Measurements from ENCODE around the gene KIAA1586. TPM values are rescaled to one million over a fixed set of nuclear protein-coding genes. Genes with fewer than 3 reads are reported as not detected.
"Not testable (repeated sequence)": the region's sequence is repeated elsewhere in the genome, so short reads cannot be mapped to it uniquely, and the experiment has no call there.

KIAA1586 gene
- total RNA-seq = 10 to 100 TPM in 1 of 4 donors, 1 to 10 TPM in 3; 2.7 to 13.2 (median 4.9) TPM

GRCh38 chr6:57046332-57047256, at the start of gene KIAA1586:
TSS of gene KIAA1586 (plus strand) at chr6:57046693. CDS start at chr6:57046756, 63 bp downstream.
- TF ChIP-seq CTCF (IDR thresholded peaks at IDR 0.05) = peak in 1 of 6 experiments; percentile 5
- peak in 1 of 2 donors; percentile 54 for TF ChIP-seq POLR2A (IDR thresholded peaks at IDR 0.05)
- not testable (repeated sequence) for H3K27me3 ChIP-seq

GRCh38 chr6:56999049-56999448, 47.4 kb upstream of the KIAA1586 start:
- TF ChIP-seq POLR2A (IDR thresholded peaks at IDR 0.05) = no peak
- TF ChIP-seq CTCF (IDR thresholded peaks at IDR 0.05) = no peak
- Histone ChIP-seq H3K4me3 (no peak overlapping the region), H3K27ac (no peak overlapping the region), H3K36me3 (no peaks in the 10 kb centered on the region), H3K27me3 (no peaks in the 10 kb centered on the region), H3K4me1 (no peaks in the 10 kb centered on the region), H3K9me3 (no peaks in the 10 kb centered on the region)
- DNase-seq = no peak

More at GRCh38 chr6:57046332-57047256, at the start of gene KIAA1586:
- H3K4me3 ChIP-seq = peak within 1 kb of the TSS; percentile 29 to 64 (median 50)
- DNase-seq = peak; percentile 83 to 94 (median 87)
- not testable (repeated sequence) for H3K4me1 ChIP-seq, H3K9me3 ChIP-seq
- peaks cover 0 to 10% (median 0%) of the 10 kb centered on the region in 3 donors for H3K36me3 ChIP-seq
- H3K27ac ChIP-seq = peak within 1 kb of the TSS in 3 of 4 donors; percentile 40 to 75 (median 62)

- H3K4me3 ChIP-seq, DNase-seq, H3K27ac ChIP-seq, H3K27me3 ChIP-seq, H3K36me3 ChIP-seq, H3K4me1 ChIP-seq, H3K9me3 ChIP-seq: not testable (repeated sequence)
Observed at GRCh38 chr6:56999748-57000147, 46.7 kb upstream of the KIAA1586 start.

GRCh38 chr6:57002197-57002596, 44.3 kb upstream of the KIAA1586 start:
- Histone ChIP-seq H3K27ac (no peak overlapping the region), H3K4me1 (no peaks in the 10 kb centered on the region), H3K36me3 (no peaks in the 10 kb centered on the region), H3K9me3 (no peaks in the 10 kb centered on the region), H3K27me3 (no peaks in the 10 kb centered on the region), H3K4me3 (no peak overlapping the region)
- no peak for TF ChIP-seq POLR2A (IDR thresholded peaks at IDR 0.05)
- DNase-seq = no peak

GRCh38 chr6:57004292-57004691, 42.2 kb upstream of the KIAA1586 start:
- Histone ChIP-seq H3K4me1 (no peaks in the 10 kb centered on the region), H3K27ac (no peak overlapping the region), H3K27me3 (no peaks in the 10 kb centered on the region), H3K9me3 (no peaks in the 10 kb centered on the region), H3K36me3 (no peaks in the 10 kb centered on the region), H3K4me3 (no peak overlapping the region)
- DNase-seq = no peak
- no peak for TF ChIP-seq CTCF (IDR thresholded peaks at IDR 0.05)
- no peak for TF ChIP-seq POLR2A (IDR thresholded peaks at IDR 0.05)

- no peak for TF ChIP-seq CTCF (IDR thresholded peaks at IDR 0.05)
- no peak for TF ChIP-seq POLR2A (IDR thresholded peaks at IDR 0.05)
- Histone ChIP-seq H3K36me3 (no peaks in the 10 kb centered on the region), H3K4me3 (no peak overlapping the region)
Observed at GRCh38 chr6:57006101-57006500, 40.4 kb upstream of the KIAA1586 start.

GRCh38 chr6:57008069-57008468, 38.4 kb upstream of the KIAA1586 start:
- H3K36me3 ChIP-seq, H3K4me3 ChIP-seq, DNase-seq, H3K4me1 ChIP-seq, H3K9me3 ChIP-seq, H3K27ac ChIP-seq, H3K27me3 ChIP-seq: not testable (repeated sequence)

More at GRCh38 chr6:57006101-57006500, 40.4 kb upstream of the KIAA1586 start:
- Histone ChIP-seq H3K9me3 (no peaks in the 10 kb centered on the region), H3K27ac (no peak overlapping the region), H3K27me3 (no peaks in the 10 kb centered on the region), H3K4me1 (no peaks in the 10 kb centered on the region)
- no peak for DNase-seq

Data from Peyer's patch (tissue), 4 donors.